Naive B cell (primary cell): Measurements from ENCODE around the gene TMOD2. TPM values are rescaled to one million over a fixed set of nuclear protein-coding genes. Genes with fewer than 3 reads are reported as not detected.

ENCODE experiments used
- ATAC-seq, 2 donors: fragments of 150-1000 bp; cut with Tn5 transposase; 2 replicates each; pipeline ENCODE4 v1.10.0; 2021; ENCODE audit warnings: low read depth in 2 of 2, mild to moderate bottlenecking in 2 of 2, moderate library complexity in 2 of 2
- DNase-seq: peaks from one replicate; pipeline ENCODE4 v3.0.0; 2022
- H3K27ac Mint-ChIP-seq, 6 donors: one replicate each; pipeline ENCODE4 v1.8.0; 2020 to 2022; ENCODE audit warnings: mild to moderate bottlenecking in 6 of 6, mixed read lengths in 6 of 6, moderate library complexity in 5 of 6, inconsistent platforms in 2 of 6
- H3K27me3 Mint-ChIP-seq, 3 donors: one replicate each; pipeline ENCODE4 v1.8.0; 2021 to 2022; ENCODE audit warnings: mixed read lengths in 3 of 3, mild to moderate bottlenecking in 1 of 3
- H3K36me3 Mint-ChIP-seq, 2 donors: one replicate each; pipeline ENCODE4 v1.8.0; 2020 to 2022; ENCODE audit warnings: mixed read lengths in 2 of 2, inconsistent platforms in 1 of 2, mild to moderate bottlenecking in 1 of 2
- H3K4me1 Mint-ChIP-seq, 3 donors: one replicate each; pipeline ENCODE4 v1.8.0; 2020 to 2022; ENCODE audit warnings: mixed read lengths in 3 of 3, inconsistent platforms in 1 of 3, mild to moderate bottlenecking in 1 of 3, moderate library complexity in 1 of 3
- H3K4me3 Mint-ChIP-seq, 8 donors: one replicate each; pipeline ENCODE4 v1.8.0; 2020 to 2022; ENCODE audit warnings: mild to moderate bottlenecking in 8 of 8, mixed read lengths in 8 of 8, moderate library complexity in 8 of 8, inconsistent platforms in 2 of 8
- H3K9me3 Mint-ChIP-seq, 7 donors: one replicate each; pipeline ENCODE4 v1.8.0; 2020 to 2022; ENCODE audit warnings: mixed read lengths in 7 of 7, mild to moderate bottlenecking in 5 of 7, inconsistent platforms in 2 of 7, moderate library complexity in 1 of 7
- polyA plus RNA-seq, 6 donors: library from polyadenylated mRNA; unstranded; fragments of 300-500 nt; fragmentation: Illumina TruSeq; gene quantifications; one replicate each; pipeline ENCODE4 v1.2.3, GENCODE V29; 2021; ENCODE audit warnings: low read depth in 6 of 6

The TMOD2 gene
- polyA plus RNA-seq, 6 donors from 2014 or later = 1.4 to 4.1 (median 2.2) TPM

- no peaks in the 10 kb centered on the region for H3K36me3 Mint-ChIP-seq
- H3K27ac Mint-ChIP-seq = peak overlapping the region in 3 of 6 donors; percentile 1 to 77 (median 40)
- H3K27me3 Mint-ChIP-seq = no peaks in the 10 kb centered on the region
- ATAC-seq (no peak), DNase-seq (no peak)
- H3K9me3 Mint-ChIP-seq = no peaks in the 10 kb centered on the region
- no peak overlapping the region for H3K4me3 Mint-ChIP-seq
- H3K4me1 Mint-ChIP-seq = peaks cover 51 to 65% (median 53%) of the 10 kb centered on the region in 3 donors
Observed at GRCh38 chr15:51844747-51845426, 93.5 kb downstream of the TMOD2 start.

- Mint-ChIP-seq H3K4me1 (peaks cover 53 to 71% (median 60%) of the 10 kb centered on the region in 3 donors), H3K27ac (no peak overlapping the region), H3K4me3 (no peak overlapping the region), H3K27me3 (no peaks in the 10 kb centered on the region), H3K9me3 (no peaks in the 10 kb centered on the region), H3K36me3 (no peaks in the 10 kb centered on the region)
- ATAC-seq (no peak), DNase-seq (no peak)
Observed at GRCh38 chr15:51846066-51846462, 94.7 kb downstream of the TMOD2 start.

GRCh38 chr15:51846463-51847230, 95.2 kb downstream of the TMOD2 start:
- Mint-ChIP-seq H3K9me3 (no peaks in the 10 kb centered on the region), H3K4me3 (no peak overlapping the region), H3K27me3 (no peaks in the 10 kb centered on the region), H3K27ac (no peak overlapping the region), H3K36me3 (no peaks in the 10 kb centered on the region), H3K4me1 (peaks cover 48 to 69% (median 58%) of the 10 kb centered on the region in 3 donors)
- DNase-seq = no peak
- no peak for ATAC-seq

- H3K27ac Mint-ChIP-seq = peak overlapping the region in 2 of 6 donors; percentile 21 to 44
- no peaks in the 10 kb centered on the region for H3K9me3 Mint-ChIP-seq
- DNase-seq = no peak
- H3K27me3 Mint-ChIP-seq = no peaks in the 10 kb centered on the region
- H3K36me3 Mint-ChIP-seq = no peaks in the 10 kb centered on the region
- H3K4me3 Mint-ChIP-seq = no peak overlapping the region
- no peak for ATAC-seq
- H3K4me1 Mint-ChIP-seq = peaks cover 46 to 66% (median 58%) of the 10 kb centered on the region in 3 donors
Observed at GRCh38 chr15:51848811-51849210, 97.4 kb downstream of the TMOD2 start.

- peak overlapping the region in 1 of 6 donors; percentile 14 for H3K27ac Mint-ChIP-seq
Observed at GRCh38 chr15:51849860-51850259, 98.5 kb downstream of the TMOD2 start.

GRCh38 chr15:51853998-51854397, 102.6 kb downstream of the TMOD2 start:
- DNase-seq (no peak), ATAC-seq (no peak)
- Mint-ChIP-seq H3K4me1 (peaks cover 48 to 60% (median 58%) of the 10 kb centered on the region in 3 donors), H3K36me3 (peaks cover under 1% of the 10 kb centered on the region in 2 donors), H3K27ac (no peak overlapping the region), H3K4me3 (no peak overlapping the region), H3K27me3 (no peaks in the 10 kb centered on the region), H3K9me3 (no peaks in the 10 kb centered on the region)

More at GRCh38 chr15:51849860-51850259, 98.5 kb downstream of the TMOD2 start:
- Mint-ChIP-seq H3K4me3 (no peak overlapping the region), H3K4me1 (peaks cover 47 to 70% (median 58%) of the 10 kb centered on the region in 3 donors), H3K9me3 (no peaks in the 10 kb centered on the region), H3K27me3 (no peaks in the 10 kb centered on the region), H3K36me3 (no peaks in the 10 kb centered on the region)
- no peak for ATAC-seq
- no peak for DNase-seq

- Mint-ChIP-seq H3K4me1 (peaks cover 42 to 59% (median 51%) of the 10 kb centered on the region in 3 donors), H3K27ac (peak overlapping the region in 2 of 6 donors; percentile 30 to 31), H3K27me3 (no peaks in the 10 kb centered on the region)
Observed at GRCh38 chr15:51855612-51856011, 104.2 kb downstream of the TMOD2 start.

GRCh38 chr15:51856714-51857380, 105.5 kb downstream of the TMOD2 start:
- H3K27ac Mint-ChIP-seq = peak overlapping the region in 1 of 6 donors; percentile 1
- peaks cover 0 to 3% (median 0%) of the 10 kb centered on the region in 7 donors for H3K9me3 Mint-ChIP-seq
- DNase-seq (no peak), ATAC-seq (no peak)
- no peaks in the 10 kb centered on the region for H3K27me3 Mint-ChIP-seq
- H3K4me3 Mint-ChIP-seq = no peak overlapping the region
- peaks cover 44 to 55% (median 53%) of the 10 kb centered on the region in 3 donors for H3K4me1 Mint-ChIP-seq
- H3K36me3 Mint-ChIP-seq = peaks cover 8 to 10% of the 10 kb centered on the region in 2 donors

More at GRCh38 chr15:51855612-51856011, 104.2 kb downstream of the TMOD2 start:
- no peak for ATAC-seq
- peaks cover 4 to 10% of the 10 kb centered on the region in 2 donors for H3K36me3 Mint-ChIP-seq
- H3K9me3 Mint-ChIP-seq = peaks cover 0 to 3% (median 0%) of the 10 kb centered on the region in 7 donors
- DNase-seq = no peak
- peak overlapping the region in 1 of 8 donors; percentile 69 for H3K4me3 Mint-ChIP-seq

- Mint-ChIP-seq H3K4me1 (peaks cover 23 to 37% (median 31%) of the 10 kb centered on the region in 3 donors), H3K27ac (peak overlapping the region in 2 of 6 donors; percentile 58 to 65), H3K4me3 (peak overlapping the region in 2 of 8 donors; percentile 11 to 35), H3K27me3 (no peaks in the 10 kb centered on the region), H3K9me3 (peaks cover 0 to 3% (median 0%) of the 10 kb centered on the region in 7 donors), H3K36me3 (peaks cover 23 to 34% of the 10 kb centered on the region in 2 donors)
- ATAC-seq = peak in 1 of 2 donors; percentile 43
- DNase-seq = no peak
Observed at GRCh38 chr15:51861557-51862359, 110.4 kb downstream of the TMOD2 start.

GRCh38 chr15:51863131-51863530, 111.7 kb downstream of the TMOD2 start:
- Mint-ChIP-seq H3K36me3 (peaks cover 27 to 43% of the 10 kb centered on the region in 2 donors), H3K27me3 (no peaks in the 10 kb centered on the region), H3K9me3 (peaks cover 0 to 3% (median 0%) of the 10 kb centered on the region in 7 donors), H3K4me3 (no peak overlapping the region), H3K4me1 (peaks cover 21 to 32% (median 28%) of the 10 kb centered on the region in 3 donors), H3K27ac (peak overlapping the region in 3 of 6 donors; percentile 23 to 48 (median 30))
- DNase-seq (no peak), ATAC-seq (no peak)

- Mint-ChIP-seq H3K4me3 (no peak overlapping the region), H3K9me3 (peaks cover 0 to 3% (median 0%) of the 10 kb centered on the region in 7 donors), H3K27ac (no peak overlapping the region), H3K36me3 (peaks cover 30 to 45% of the 10 kb centered on the region in 2 donors), H3K4me1 (peaks cover 18 to 26% (median 25%) of the 10 kb centered on the region in 3 donors), H3K27me3 (no peaks in the 10 kb centered on the region)
- ATAC-seq (no peak), DNase-seq (no peak)
Observed at GRCh38 chr15:51864408-51865056, 113.1 kb downstream of the TMOD2 start.

GRCh38 chr15:51865317-51865716, 113.9 kb downstream of the TMOD2 start:
- Mint-ChIP-seq H3K4me3 (no peak overlapping the region), H3K36me3 (peaks cover 30 to 41% of the 10 kb centered on the region in 2 donors), H3K27ac (peak overlapping the region in 1 of 6 donors; percentile 66), H3K4me1 (peaks cover 18 to 21% (median 18%) of the 10 kb centered on the region in 3 donors), H3K9me3 (no peaks in the 10 kb centered on the region), H3K27me3 (no peaks in the 10 kb centered on the region)
- ATAC-seq (no peak), DNase-seq (no peak)
